ENCODE measurements around the gene STAT5B.
"Not testable (repeated sequence)": the region's sequence is repeated elsewhere in the genome, so short reads cannot be mapped to it uniquely, and the experiment has no call there.

The STAT5B gene

DNA sequence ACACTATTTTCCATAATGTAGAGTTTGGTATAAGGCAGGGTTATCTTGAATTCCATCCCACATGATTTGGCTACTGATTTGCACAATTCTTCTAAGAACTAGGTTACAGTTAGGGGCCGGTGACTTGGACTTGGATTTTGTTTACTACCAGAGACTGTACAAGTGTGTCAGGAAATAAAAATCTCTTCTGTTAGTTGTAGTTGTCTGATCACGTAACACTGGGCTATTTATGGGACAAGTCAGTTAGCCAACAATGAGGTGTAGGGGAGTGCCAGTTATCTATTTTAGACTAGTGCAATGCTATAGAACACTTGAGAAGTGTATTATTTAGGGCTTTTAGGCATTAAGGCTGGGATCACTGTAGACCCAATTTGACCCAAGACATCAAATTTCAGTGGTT lies 42.2 kb downstream of the STAT5B start:
- no peak for DNase-seq (ENCODE audit: low read depth, low spot score)

DNA sequence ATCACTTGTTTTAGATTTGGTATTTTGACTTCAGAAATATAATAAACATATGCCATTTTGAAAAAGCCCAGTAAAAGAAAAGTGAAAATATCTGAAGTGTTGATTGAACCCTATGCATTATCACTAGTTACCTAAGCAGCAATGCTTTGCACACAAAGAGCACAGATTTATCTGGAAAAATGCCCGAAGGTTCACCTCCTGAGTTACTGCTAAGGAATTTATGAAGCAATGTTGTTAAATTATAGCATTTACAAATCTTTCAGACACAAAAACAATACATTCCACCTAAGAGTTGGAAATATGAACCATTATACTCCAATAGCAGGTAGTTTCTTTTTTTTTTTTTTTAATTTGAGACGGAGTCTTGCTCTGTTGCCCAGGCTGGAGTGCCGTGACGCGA lies 43.0 kb downstream of the STAT5B start:
- DNase-seq (ENCODE audit: low read depth, low spot score), result no peak

DNA sequence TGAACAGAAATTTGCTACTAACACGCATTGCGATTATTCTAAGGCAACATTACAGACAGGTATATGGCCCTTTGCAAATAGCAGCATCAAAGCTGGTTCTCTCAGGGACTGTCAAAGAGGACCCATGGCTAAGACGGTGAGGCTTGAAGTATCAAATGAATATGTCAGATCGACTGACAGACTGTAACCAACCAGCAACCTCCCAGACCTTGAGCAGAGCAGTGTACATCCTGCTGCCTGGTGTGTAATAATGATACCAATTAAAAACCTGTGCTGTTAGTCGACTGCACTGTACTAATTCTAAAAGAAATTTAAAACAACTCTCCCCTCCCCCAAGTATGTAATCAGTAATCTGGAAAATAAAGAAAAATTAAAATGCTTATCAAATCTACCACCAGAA lies 46.0 kb downstream of the STAT5B start:
- DNase-seq (ENCODE audit: low read depth, low spot score), result no peak

DNA sequence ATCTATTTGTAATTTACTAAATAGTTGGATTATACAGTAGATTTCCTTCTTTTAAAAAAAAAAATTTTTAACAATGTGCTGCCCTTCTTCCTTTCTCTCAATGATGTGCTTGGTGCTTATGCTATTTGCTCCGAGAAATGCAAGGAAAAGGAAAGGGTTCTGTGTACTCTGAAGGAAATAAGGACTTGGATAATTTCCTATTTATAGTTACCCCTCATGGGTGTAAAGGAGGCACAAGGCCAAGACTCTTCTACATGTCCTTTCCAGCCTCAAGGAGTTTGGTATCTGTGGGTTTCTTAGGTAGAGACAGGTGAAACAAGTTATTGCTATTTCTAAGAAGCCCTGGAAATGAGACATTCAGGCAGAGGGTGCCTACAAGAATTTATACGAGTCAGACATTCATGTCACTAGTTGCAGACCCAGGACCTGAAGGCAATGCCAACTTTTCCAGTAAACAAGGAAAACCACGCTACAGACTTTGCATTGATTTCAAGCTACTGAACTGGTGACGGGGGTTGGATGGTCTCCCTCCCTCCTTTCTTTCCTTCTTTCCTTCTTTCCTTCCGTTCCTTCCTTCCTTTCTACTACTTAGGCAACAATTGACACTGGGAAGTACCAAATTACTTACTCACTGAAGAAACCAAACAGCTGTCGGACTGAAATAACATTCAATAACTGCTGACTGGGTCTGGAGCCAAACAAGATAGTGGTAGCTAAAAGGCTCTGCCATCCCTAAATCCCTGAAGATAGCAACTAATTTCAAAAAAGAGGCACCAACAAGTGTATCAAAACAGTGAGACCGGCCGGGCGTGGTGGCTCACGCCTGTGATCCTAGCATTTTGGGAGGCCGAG lies 48.1 kb downstream of the STAT5B start:
- no peak for DNase-seq (ENCODE audit: low read depth, low spot score)

DNA sequence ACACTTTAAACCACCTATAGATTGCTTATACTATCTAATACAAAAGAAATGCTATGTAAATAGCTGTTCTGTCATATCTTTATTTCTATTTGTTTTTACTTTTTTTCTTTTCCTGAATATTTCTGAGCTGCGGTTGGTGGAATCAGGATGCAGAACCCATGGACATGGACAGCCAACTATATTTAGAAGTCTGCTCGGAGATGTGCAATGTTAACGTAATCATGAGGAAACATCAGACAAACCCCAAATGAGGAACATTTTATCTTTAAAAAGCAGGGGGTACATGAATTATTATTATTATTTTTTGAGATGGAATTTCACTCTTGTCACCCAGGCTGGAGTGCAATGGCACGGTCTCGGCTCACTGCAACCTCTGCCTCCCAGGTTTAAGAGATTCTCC lies 50.5 kb downstream of the STAT5B start:
- DNase-seq (ENCODE audit: low read depth, low spot score), result no peak

DNA sequence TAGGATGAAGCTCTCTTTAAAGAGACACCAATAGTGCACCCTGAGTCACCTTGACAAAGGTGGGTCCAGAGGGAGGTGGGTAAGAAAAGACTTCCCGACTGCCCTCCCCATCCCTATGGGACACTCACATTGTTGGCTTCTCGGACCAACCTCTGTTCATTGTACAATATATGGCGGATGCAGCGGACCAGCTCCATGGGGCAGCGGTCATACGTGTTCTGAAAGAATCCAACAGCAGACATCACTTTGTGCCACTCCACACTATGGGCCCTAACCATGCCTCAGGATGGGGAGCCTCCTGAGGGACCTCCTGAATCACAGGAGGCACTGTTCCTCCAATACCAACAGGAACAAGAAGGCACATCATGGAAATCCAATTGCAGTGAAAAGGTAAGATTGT lies 51.5 kb downstream of the STAT5B start:
- no peak for DNase-seq (ENCODE audit: low read depth, low spot score)

DNA sequence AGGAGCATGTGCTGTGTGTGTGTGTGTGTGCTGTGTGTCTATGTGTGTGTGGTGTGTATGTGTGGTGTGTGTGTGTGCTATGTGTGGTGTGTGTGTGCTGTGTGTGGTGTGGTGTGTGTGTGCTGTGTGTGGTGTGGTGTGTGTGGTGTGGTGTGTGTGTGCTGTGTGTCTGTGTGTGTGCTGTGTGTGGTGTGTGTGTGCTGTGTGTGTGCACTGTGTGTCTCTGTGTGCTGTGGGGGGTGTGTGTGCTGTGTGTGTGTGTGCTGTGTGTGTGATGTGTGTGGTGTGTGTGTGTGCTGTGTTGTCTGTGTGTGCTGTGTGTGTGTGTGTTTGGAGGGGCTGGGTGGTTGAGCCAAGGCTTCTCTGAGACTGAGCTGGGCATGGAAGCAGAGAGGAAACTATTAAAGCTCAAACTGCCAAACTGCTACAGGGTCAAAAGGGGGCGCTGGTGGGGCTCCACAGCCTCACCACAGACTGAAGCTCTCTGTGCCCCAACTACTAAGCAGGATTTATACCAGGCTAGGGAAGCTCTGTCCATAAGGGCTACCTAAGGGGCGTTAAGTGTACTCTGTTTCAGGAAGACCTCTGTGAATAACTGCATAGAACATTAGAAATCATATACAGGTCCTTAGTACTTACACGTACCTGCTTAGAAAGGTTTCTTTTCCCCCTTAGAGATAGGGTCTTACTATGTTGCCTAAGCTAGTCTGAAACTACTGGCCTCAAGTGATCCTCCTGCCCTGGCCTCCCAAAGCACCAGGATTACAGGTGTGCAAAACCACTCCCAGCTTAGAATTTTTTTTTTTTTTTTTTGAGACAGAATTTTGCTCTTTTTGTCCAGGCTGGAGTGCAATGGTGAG lies 54.1 kb downstream of the STAT5B start:
- peak; percentile 17 for DNase-seq (ENCODE audit: low read depth, low spot score)

DNA sequence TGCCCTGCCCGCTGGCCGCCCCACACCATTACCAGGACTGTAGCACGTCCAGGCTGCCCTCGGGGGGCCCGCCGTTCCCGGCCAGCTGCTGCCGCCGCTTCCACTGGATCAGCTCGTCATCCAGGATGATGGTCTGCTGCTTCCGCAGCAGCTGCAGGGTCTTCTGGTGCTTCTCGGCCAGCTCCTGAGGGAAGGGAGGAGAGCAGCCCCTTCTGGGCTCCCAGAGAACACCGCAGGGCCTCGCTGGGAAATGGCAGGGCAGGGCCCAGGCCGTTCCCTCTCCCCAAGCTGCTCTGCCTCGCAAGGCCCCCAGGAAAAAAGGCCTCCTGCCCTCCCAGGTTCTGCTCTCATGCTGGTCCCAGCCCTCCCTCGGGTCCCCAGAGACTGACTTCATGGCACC lies 56.9 kb downstream of the STAT5B start:
- DNase-seq (ENCODE audit: low read depth, low spot score), result not testable (repeated sequence)

DNA sequence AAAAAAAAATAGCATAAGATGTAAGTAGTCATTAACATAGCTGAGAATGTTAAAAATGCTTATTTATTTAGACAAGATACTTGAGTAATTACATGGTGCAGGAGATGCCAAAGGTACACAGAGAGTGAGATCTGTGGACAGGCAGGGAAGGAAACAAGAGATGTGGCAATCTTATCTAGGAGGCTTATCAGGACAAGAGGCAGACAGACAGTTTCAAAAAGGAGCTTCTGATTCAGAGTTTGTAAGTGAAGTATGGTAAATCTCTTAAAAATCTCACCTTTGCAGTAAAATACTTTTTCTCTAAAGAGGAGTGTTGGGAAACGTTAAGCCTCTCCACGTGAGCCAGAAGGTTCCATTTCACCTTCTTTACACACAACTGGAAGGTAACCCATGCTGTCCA lies 62.0 kb downstream of the STAT5B start:
- DNase-seq (ENCODE audit: low read depth, low spot score), result no peak

DNA sequence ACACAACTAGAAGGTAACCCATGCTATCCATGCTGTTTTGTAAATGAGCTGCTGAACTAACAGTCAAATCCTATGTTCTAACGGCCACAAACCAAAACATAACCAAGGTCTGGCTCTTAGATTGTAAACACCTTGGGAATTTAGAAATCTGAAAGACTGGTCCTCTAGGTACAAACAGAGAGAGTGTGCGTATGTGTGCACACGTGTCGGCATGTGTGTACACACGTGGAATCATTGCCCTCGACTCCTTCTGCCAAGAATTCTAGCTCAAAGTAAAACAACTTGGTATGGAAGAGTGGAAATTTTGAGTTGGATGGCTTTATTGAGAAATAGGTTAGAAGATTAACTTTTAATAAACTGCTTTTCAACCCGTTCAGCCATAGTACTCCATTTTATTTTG lies 63.8 kb downstream of the STAT5B start:
- no peak for DNase-seq (ENCODE audit: low read depth, low spot score)

DNA sequence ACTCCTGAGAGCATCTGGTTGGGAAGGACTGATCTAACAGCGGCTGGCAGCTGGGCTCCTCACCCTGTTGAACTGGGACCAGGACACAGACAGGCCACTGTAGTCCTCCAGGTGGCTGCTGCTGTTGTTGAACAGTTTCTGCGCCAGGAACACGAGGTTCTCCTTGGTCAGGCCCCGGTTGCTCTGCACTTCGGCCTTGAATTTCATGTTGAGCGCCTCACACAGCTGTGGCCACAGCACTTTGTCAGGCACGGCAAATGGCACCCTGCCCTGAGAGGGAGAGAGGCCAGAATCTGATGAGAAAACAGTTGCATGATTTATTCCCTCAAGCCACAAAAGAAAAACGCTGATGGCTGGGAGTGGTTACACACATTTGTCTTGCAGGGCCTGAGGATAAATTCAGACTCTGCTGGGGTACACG lies 64.3 kb downstream of the STAT5B start:
- not testable (repeated sequence) for DNase-seq (ENCODE audit: low read depth, low spot score)

DNA sequence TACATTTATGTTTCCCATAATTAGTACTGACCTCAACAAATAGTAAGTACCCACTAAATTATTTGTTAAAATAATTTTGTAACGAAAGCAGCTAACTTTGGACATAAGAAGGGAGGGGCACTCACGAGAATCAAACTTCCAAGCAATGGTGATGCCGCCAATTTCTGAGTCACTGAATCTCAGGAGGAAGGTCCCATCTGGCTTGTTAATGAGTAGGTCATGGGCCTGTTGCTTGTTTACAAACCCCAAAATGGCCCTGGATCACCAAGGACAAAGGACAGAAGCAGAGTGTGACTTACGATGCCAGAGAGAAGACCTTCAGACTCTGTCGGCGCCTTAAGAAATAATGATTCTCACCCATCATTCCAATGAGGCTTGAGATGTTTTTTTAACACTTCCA lies 66.1 kb downstream of the STAT5B start:
- DNase-seq (ENCODE audit: low read depth, low spot score), result no peak

DNA sequence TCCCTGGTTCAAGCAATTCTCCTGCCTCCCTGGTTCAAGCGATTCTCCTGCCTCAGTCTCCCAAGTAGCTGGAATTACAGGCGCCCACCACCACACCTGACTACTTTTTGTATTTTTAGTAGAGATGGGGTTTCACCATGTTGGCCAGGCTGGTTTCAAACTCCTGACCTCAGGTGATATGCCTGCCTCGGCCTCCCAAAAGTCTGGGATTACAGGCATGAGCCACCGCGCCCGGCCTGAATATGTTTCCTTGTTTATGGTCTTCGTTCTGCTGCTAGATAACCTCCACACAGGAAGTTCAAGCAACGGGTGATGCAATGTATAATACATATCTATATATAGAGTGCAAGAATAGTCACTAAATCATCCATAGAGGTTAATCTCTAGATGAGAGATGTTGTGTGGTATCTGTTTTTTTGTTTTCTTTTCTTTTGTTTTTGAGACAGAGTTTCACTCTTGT lies 70.0 kb downstream of the STAT5B start:
- not testable (repeated sequence) for DNase-seq (ENCODE audit: low read depth, low spot score)

DNA sequence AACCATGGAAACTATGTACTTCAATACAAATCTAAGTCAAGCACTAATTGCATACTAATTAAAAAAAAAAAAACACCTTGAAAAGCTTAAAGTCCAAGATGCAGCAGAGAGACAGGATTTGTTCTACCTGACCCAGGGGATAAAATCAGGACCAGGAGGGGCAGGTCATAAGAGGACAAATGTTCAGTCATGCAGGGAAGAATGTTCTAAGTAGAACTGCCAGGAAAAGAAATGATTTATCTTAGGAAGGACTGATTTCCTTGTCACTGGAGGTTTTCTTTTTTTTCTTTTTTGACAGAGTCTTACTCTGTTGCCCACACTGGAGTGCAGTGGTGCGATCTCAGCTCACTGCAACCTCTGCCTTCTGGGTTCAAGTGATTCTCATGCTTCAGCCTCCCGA lies 72.8 kb downstream of the STAT5B start:
- no peak for DNase-seq (ENCODE audit: low read depth, low spot score)

DNA sequence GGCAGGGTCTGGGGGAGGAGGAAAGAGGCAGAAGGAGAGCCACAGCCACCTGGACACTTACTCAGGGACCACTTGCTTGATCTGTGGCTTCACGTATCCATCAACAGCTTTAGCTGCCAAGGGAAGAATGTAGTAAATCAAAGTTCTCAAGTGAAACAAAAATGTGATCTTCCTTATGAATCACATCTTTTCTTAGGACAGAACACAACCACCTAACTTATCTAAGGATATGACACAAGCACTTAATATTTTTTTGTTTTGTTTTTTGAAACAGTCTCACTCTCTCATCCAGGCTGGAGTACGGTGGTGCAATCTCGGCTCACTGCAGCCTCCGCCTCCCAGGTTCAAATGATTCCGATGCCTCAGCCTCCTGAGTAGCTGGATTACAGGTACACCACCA lies 73.5 kb downstream of the STAT5B start:
- no peak for DNase-seq (ENCODE audit: low read depth, low spot score)

DNA sequence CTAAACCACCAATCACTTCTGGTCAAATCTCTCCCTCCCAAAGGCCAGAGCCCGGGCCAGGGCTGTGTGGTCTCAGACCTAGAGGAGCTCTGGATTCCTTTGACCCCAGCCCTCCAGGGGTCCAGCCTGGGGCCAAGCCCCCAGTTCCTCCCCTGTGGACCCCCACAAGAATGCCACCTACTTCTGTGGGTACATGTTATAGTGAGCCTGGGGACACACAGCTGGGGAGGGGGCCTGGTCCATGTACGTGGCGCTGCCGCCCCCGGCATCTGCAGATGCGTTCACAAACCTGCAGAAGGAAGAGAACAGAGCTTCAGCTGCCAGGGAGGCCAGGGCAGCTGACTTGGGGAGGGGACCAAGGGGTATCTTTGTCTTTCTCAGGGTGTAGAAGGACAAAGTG lies 74.0 kb downstream of the STAT5B start:
- no peak for DNase-seq (ENCODE audit: low read depth, low spot score)

DNA sequence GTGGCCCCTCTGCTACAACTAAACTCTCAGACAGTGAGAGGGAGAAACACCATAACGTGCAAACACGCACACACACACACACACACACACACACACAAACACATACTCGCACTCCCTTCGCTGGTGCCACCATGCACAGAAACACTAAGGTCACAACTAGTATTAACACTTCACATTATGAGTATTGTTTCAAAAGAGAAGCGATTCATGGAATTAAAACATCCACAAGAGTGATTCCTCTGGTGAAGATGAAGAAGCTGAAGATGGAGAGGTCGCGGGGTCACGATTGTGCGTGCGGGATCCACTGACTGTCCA lies 74.8 kb downstream of the STAT5B start:
- DNase-seq (ENCODE audit: low read depth, low spot score), result no peak

DNA sequence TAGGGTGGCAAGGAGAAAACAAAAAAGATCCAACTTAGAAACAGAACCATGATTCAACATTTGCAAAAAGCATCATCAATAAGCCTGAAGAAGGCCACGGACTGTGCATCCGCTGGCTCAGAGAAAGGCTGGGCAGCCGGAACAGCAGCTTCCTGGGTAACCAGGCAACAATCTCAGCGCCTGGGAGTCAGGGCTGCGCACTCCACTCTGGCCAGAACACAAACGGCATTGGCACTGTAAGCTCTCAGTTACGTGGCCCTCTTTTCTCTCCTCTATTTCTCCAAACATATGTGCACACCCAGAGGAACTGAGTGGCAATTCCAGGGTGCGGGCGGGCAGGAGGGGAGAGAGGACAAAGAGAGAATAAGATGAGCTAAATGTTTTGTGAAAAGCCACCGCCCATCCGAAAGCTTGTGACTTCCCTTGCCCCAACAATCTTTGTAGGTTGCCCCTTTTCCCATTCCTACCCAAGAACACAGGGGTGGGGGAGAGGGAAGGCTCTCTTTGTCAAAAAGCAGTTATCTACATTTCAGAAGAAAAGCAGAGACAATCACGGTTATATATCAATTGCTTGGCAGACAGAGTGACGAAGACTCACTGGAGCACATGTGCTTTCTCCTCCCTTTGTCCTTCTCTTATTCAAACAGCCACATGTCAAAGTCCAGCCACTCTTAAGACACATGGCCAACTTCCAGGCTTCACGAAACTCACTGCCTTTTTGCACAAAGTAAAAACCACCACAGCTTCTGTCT lies 75.3 kb downstream of the STAT5B start:
- DNase-seq (ENCODE audit: low read depth, low spot score), result no peak

DNA sequence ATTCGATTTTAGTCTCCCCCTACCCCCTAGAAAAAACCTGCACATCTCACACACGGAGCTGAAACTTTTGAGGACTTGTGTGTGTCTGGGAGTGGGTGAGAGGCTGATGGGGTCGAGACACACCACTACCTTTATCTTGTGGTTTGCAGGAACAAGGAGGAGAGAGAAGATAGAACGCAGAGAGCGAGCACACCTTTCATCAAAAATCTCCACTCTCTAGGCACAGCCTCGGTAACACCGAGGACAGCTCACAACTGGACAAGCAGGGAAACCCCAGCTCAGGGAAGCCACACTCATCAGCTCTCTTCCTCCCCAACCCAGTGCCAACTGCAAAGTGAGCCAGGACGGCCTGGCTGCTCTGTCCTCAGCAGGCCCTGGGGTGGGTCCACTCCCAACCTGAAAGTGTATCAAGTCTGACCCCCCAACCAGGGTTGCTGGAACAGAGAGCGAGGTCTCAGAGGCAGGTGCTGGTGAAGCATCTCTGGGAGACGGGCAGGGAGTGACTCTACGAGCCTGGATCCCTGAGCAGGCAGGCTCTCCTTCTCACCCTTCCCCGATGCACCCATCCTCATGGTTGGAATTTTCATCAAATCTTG lies 76.7 kb downstream of the STAT5B start:
- DNase-seq (ENCODE audit: low read depth, low spot score), result no peak

DNA sequence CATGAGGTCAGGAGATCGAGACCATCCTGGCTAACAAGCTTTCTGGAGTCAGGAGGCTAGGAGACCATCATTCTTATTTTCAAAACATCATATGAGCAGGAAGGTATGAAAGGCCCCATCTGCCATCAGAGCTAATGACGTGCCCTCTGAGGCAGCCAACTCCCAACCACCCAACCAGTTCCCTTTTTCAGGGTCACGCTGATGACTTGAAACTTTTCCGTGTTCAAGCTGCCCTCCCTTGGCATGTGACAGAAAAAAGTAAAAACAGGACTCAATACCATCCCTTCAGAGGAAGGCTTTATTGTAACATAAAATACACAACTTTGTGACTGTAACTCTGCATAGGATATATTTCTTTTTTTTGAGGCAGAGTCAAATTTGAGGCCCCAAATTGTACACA lies 77.3 kb downstream of the STAT5B start:
- no peak for DNase-seq (ENCODE audit: low read depth, low spot score)

DNA sequence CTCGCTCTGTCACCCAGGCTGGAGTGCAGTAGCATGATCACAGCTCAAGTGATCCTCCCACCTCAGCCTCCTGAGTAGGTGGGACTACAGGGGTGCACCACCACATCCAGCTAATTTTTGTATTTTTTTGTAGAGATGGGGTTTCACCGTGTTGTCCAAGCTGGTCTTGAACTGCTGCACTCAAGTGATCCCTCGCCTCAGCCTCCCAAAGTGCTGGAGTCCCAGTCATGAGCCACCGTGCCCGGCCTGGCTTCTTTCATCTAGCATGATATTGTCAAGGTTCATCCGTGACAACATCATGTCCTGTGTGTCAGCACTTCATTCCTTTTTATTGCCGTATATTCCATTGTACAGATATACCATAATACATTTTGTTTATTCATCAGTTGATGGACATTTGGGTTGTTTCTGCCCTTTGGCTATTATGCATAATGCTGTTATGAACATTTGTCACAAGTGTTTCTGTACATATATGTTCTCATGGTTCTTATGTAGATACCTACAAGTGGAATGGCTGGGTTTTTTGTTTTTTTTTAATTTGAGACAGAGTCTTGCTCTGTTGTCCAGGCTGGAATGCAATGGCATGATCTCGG lies 78.5 kb downstream of the STAT5B start:
- no peak for DNase-seq (ENCODE audit: low read depth, low spot score)

All from activated naive CD8-positive, alpha-beta T cell treated with anti-CD3 and anti-CD28 coated beads, Interleukin-2, amount 50 U/mL, for 16 hours (primary cell).